Ascending aorta (tissue), 2 donors: ENCODE results near the gene TRPM6. TPM values are rescaled to one million over a fixed set of nuclear protein-coding genes. Genes with fewer than 3 reads are reported as not detected.

Experiments used
- DNase-seq, 2 donors: peaks; one replicate each; pipeline ENCODE4 v3.0.0-alpha.2; 2019; ENCODE audit warnings: low spot score in 2 of 2
- H3K27ac ChIP-seq, 2 donors: fragments of 200-600 bp; sonication (generic); one replicate each; pipeline ENCODE4 v1.5.1; 2016 to 2017; ENCODE audit warnings: mild to moderate bottlenecking in 1 of 2
- H3K27me3 ChIP-seq: fragments of 200-600 bp; sonication (generic); one replicate; pipeline ENCODE4 v1.5.1; 2017
- H3K36me3 ChIP-seq, 2 donors: fragments of 200-600 bp; sonication (generic); one replicate each; pipeline ENCODE4 v1.5.1; 2016
- H3K4me1 ChIP-seq, 2 donors: fragments of 200-600 bp; sonication (generic); one replicate each; pipeline ENCODE4 v1.5.1; 2016 to 2017; ENCODE audit warnings: mild to moderate bottlenecking in 1 of 2
- H3K4me3 ChIP-seq, 2 donors: fragments of 200-600 bp; sonication (generic); one replicate each; pipeline ENCODE4 v1.5.1; 2016 to 2017; ENCODE audit warnings: mild to moderate bottlenecking in 1 of 2
- H3K9me3 ChIP-seq, 2 donors: fragments of 200-600 bp; sonication (generic); one replicate each; pipeline ENCODE4 v1.5.1; 2016
- intact Hi-C: fragments of 100-400 bp; cut with DNase I; formaldehyde crosslinking; loops from one replicate; pipeline ENCODE4 v1.15.1; 2023
- total RNA-seq: library from RNA; depleted of rRNA; stranded (reverse); fragments of >200 nt; gene quantifications from one replicate; pipeline ENCODE4 v1.1.0, GENCODE V29; 2016
- TF ChIP-seq, protein P1 (sequence below), 3 experiments: fragments of 200-600 bp in 2 of 3; fragments of 450-650 bp in 1 of 3; sonication (generic) in 2 of 3; IDR thresholded peaks; one replicate each; pipeline ENCODE4 v1.5.1; 2016 to 2019; ENCODE audit warnings: antibody characterized with exemption in 3 of 3, mild to moderate bottlenecking in 1 of 3, moderate library complexity in 1 of 3

TRPM6 gene
- total RNA-seq, 1 donor from 2014 or later = 0.96 TPM

DNA sequence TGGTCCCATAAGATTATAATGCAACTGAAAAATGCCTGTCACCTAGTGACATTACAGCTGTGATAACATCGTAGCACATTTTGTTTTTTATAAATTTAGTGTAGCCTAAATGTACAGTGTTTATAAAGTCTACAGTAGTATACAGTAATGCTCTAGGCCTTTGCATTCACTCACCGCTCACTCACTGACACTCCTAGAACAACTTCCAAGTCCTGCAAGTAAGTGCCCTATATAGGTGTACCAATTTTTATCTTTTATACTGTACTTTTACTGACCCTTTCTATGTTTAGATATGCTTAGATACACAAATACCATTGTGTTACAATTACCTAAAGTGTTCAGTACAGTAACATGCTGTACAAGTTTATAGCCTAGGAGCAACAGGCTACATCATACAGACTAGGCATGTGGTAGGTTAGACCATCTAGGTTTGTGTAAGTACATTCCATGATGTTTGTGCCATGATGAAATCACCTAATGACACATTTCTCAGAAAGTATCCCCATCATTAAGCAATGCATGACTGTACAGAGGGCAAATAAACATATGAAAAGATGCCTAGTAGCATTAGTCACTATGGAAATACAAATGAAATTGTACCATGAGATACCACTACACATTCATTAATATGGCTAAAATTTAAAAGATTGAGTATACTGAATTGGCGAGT, 127.6 kb downstream of the TRPM6 start:
- TF ChIP-seq, protein P1, sequence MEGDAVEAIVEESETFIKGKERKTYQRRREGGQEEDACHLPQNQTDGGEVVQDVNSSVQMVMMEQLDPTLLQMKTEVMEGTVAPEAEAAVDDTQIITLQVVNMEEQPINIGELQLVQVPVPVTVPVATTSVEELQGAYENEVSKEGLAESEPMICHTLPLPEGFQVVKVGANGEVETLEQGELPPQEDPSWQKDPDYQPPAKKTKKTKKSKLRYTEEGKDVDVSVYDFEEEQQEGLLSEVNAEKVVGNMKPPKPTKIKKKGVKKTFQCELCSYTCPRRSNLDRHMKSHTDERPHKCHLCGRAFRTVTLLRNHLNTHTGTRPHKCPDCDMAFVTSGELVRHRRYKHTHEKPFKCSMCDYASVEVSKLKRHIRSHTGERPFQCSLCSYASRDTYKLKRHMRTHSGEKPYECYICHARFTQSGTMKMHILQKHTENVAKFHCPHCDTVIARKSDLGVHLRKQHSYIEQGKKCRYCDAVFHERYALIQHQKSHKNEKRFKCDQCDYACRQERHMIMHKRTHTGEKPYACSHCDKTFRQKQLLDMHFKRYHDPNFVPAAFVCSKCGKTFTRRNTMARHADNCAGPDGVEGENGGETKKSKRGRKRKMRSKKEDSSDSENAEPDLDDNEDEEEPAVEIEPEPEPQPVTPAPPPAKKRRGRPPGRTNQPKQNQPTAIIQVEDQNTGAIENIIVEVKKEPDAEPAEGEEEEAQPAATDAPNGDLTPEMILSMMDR (IDR thresholded peaks at IDR 0.05) = no peak

DNA sequence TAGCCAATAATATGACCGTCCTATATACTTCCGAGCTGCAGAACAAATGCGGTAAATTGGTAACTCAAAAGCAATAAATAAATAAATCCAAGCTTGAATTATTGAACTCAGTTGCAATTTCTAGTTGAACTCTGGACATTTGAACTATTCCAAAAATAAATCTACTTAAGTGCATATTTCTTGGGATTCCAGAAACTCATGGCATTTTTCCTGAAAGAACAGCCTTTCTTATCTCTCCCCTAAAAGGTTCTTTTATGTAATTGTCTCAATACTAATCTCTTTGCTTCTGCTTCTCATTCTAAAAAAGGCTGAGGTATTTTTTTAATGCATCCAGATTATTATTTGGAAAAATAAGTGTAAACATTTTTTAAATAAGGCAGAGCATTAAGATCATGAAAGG, 131.7 kb downstream of the TRPM6 start:
- no peaks in the 10 kb centered on the region for H3K9me3 ChIP-seq
- H3K36me3 ChIP-seq = no peaks in the 10 kb centered on the region
- no peaks in the 10 kb centered on the region for H3K27me3 ChIP-seq
- intact Hi-C loops = no loop called here
- H3K4me3 ChIP-seq = no peak overlapping the region
- no peaks in the 10 kb centered on the region for H3K4me1 ChIP-seq
- DNase-seq = no peak
- TF ChIP-seq, protein P1 (IDR thresholded peaks at IDR 0.05) = no peak
- no peak overlapping the region for H3K27ac ChIP-seq

More for the DNA sequence above, 127.6 kb downstream of the TRPM6 start:
- no peaks in the 10 kb centered on the region for H3K9me3 ChIP-seq
- H3K4me1 ChIP-seq = no peaks in the 10 kb centered on the region
- no peak for DNase-seq
- H3K27me3 ChIP-seq = no peaks in the 10 kb centered on the region
- intact Hi-C loops = no loop called here
- H3K36me3 ChIP-seq = no peaks in the 10 kb centered on the region
- no peak overlapping the region for H3K27ac ChIP-seq
- no peak overlapping the region for H3K4me3 ChIP-seq

DNA sequence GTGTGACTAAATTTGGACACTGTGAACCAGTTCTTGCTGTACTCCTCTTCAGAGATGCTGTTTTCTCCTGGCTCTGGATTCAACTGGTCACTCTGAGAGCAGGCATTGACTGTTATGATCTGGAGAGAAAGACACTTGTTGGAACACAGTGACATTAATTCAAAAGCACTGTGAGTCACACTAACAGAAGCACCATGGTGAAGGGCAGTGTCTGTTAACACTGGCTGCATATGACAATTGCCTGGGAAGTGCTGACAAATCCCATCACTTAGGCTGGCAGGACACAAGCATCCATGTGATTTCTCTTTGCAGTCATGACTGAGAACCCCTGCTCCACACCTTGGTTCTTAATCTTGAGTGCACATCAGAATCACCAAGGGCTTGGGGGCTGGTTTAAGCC, 132.4 kb downstream of the TRPM6 start:
- no peak for DNase-seq
- Histone ChIP-seq H3K36me3 (no peaks in the 10 kb centered on the region), H3K9me3 (no peaks in the 10 kb centered on the region), H3K27me3 (no peaks in the 10 kb centered on the region), H3K4me1 (no peaks in the 10 kb centered on the region), H3K27ac (no peak overlapping the region), H3K4me3 (no peak overlapping the region)
- intact Hi-C loops = no loop called here
- TF ChIP-seq, protein P1 (IDR thresholded peaks at IDR 0.05) = no peak

DNA sequence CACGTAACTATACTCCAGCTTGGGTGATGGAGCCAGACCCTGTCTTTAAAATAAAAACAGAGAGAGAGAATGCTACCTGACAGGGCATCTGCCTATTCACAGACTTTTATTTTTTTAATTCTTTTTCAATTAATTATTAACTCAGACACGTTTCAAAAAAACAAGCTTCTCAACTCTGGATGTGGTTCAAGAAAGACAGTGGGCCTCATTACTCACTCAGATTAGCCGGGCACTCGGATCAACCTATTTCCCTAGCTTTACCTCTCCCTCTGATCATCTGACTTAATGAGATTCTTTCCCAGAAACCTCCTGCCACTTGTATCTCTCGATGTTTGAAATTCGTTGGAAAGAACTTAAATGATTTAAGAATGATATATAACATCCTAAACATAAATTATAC, 134.1 kb downstream of the TRPM6 start:
- DNase-seq = no peak
- H3K27me3 ChIP-seq = no peaks in the 10 kb centered on the region
- no peaks in the 10 kb centered on the region for H3K36me3 ChIP-seq
- intact Hi-C loops = no loop called here
- H3K4me1 ChIP-seq = no peaks in the 10 kb centered on the region
- H3K27ac ChIP-seq = no peak overlapping the region
- no peak overlapping the region for H3K4me3 ChIP-seq
- no peaks in the 10 kb centered on the region for H3K9me3 ChIP-seq
- TF ChIP-seq, protein P1 (IDR thresholded peaks at IDR 0.05) = no peak

DNA sequence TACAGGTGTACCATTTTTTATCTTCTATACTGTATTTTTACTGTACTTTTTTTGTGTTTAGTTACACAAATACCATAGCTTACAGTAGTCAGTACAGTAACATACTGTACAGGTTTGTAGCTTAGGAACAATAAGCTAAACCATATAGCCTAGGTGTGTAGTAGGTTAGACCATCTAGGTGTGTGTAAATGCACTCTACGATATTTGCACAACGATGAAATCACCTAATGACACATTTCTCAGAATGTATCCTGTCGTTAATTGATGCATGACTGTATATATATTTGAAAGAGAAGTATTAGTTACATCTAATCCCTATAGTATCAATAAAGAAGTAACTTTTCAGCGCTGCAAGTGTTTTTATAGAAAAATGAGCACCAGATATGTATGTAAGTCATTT, 138.8 kb downstream of the TRPM6 start:
- no peaks in the 10 kb centered on the region for H3K27me3 ChIP-seq
- DNase-seq = no peak
- H3K9me3 ChIP-seq = no peaks in the 10 kb centered on the region
- no peaks in the 10 kb centered on the region for H3K4me1 ChIP-seq
- TF ChIP-seq, protein P1 (IDR thresholded peaks at IDR 0.05) = no peak
- H3K4me3 ChIP-seq = no peak overlapping the region
- intact Hi-C loops = no loop called here
- H3K36me3 ChIP-seq = no peaks in the 10 kb centered on the region
- no peak overlapping the region for H3K27ac ChIP-seq
